Right lobe of liver (tissue), 6 donors: ENCODE data around the gene CHST8. TPM values are rescaled to one million over a fixed set of nuclear protein-coding genes. Genes with fewer than 3 reads are reported as not detected.
"Not testable (repeated sequence)": the region's sequence is repeated elsewhere in the genome, so short reads cannot be mapped to it uniquely, and the experiment has no call there.

ENCODE experiments used
- ATAC-seq, 4 donors: fragments of 200-7000 bp; cut with Tn5 transposase; one replicate each; pipeline ENCODE4 v1.9.1; 2020; ENCODE audit warnings: mild to moderate bottlenecking in 4 of 4, moderate library complexity in 4 of 4
- DNase-seq, 3 donors: peaks; one replicate each; pipeline ENCODE4 v3.0.0-alpha.2; 2020
- H3K27ac ChIP-seq, 3 donors: fragments of 200-600 bp; one replicate each; pipeline ENCODE4 v1.8.0; 2022
- H3K27me3 ChIP-seq, 2 donors: fragments of 200-600 bp; one replicate each; pipeline ENCODE4 v1.8.0; 2022
- H3K36me3 ChIP-seq, 4 donors: fragments of 200-600 bp; sonication (generic) in 1 of 4; one replicate each; pipeline versions ENCODE4 v1.5.1 to v1.8.0; 2017 to 2022; ENCODE audit warnings: control low read depth in 1 of 4
- H3K4me1 ChIP-seq, 4 donors: fragments of 200-600 bp; sonication (generic) in 1 of 4; one replicate each; pipeline versions ENCODE4 v1.5.1 to v1.8.0; 2017 to 2022; ENCODE audit warnings: control low read depth in 1 of 4
- H3K4me3 ChIP-seq, 3 donors: fragments of 200-600 bp; one replicate each; pipeline ENCODE4 v1.8.0; 2022
- H3K9me3 ChIP-seq, 4 donors: fragments of 200-600 bp; sonication (generic) in 1 of 4; one replicate each; pipeline versions ENCODE4 v1.5.1 to v1.8.0; 2017 to 2022; ENCODE audit warnings: control low read depth in 1 of 4
- POLR2A ChIP-seq: fragments of 450-650 bp; IDR thresholded peaks from one replicate; pipeline ENCODE4 v1.6.1; 2017; ENCODE audit warnings: antibody characterized with exemption, mild to moderate bottlenecking
- WGBS: methylation state at CpG from one replicate; pipeline ENCODE4 v1.1.6; 2018; ENCODE audit warnings: low coverage, low lambda C conversion rate; ENCODE audit not compliant: insufficient coverage; ENCODE audit errors: missing lambda C conversion rate; 5-methylcytosine and 5-hydroxymethylcytosine counted together
- intact Hi-C, 2 donors: fragments of 100-400 bp; cut with DNase I; formaldehyde crosslinking; loops; one replicate each; pipeline versions ENCODE4 v1.11.2 to v1.14.1; 2022
- total RNA-seq, 6 experiments: library from RNA; depleted of rRNA in 2 of 6; stranded (reverse); fragments of >200 nt in 2 of 6; fragmentation: NEBNext Ultra II Directional in 3 of 6; extraction: Animal tissue kit (Norgen Biotek cat#: 25700) in 3 of 6; gene quantifications; one replicate each; pipeline versions ENCODE4 v1.1.0 to v1.2.4, GENCODE V29; 2016 to 2023
- TF ChIP-seq, protein P1 (sequence below), 4 donors: fragments of 200-600 bp in 3 of 4; fragments of 450-650 bp in 1 of 4; IDR thresholded peaks; one replicate each; pipeline versions ENCODE4 v1.5.1 to v1.8.0; 2016 to 2022; ENCODE audit warnings: antibody characterized with exemption in 4 of 4, mild to moderate bottlenecking in 2 of 4
- donor health status: DM: no; HTN: yes; CAD: no.
- donor health status: DM: no; HTN: no; CAD: no.
- donor health status: DM: no; HTN: no; CAD: no.
- donor health status: DM: no; HTN: yes; CAD: no.
- donor health status: DM: no; HTN: yes; CAD: no.

CHST8 gene
- total RNA-seq, 6 experiments from 2014 or later, result 0.12 to 0.19 TPM; not detected in 4

DNA sequence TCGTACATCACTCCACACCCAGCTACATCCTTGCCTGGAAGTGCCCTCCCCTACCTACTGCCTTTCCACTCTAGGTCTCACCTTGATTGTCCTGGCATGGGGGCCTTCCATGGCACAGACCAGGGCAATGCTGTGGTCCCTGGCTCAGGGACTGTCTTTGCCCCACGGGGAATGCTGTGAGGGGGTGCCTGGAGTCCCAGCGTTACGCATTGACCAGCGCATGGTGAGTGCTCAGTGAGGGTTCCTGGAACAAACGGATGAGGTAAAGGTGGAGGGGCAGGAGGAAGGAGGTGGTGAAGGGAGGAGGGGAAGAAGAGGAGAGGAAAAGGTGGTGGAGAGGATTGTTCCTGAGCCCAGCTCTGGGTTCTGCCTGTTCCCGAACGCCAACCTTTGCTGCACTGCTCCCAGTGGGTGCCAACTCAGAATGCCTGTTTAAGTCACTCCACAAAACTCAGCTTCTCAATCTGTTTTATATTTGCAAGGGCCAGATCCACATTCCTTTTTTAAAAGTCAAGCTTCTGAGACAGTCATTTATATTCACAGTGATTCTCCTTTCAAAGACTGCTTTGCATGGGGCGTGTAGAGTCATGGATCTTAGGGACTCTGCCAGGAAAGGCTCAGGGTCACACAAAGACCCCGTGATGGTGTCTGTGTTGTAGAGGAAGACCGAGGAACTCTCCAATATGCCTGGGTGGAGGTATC lies 40.8 kb downstream of the CHST8 start:
- no peaks in the 10 kb centered on the region for H3K9me3 ChIP-seq
- H3K4me1 ChIP-seq, result no peaks in the 10 kb centered on the region
- no peak for ATAC-seq
- no peak overlapping the region for H3K27ac ChIP-seq
- H3K36me3 ChIP-seq, result no peaks in the 10 kb centered on the region
- peak in 1 of 3 donors; percentile 12 for DNase-seq
- no peak overlapping the region for H3K4me3 ChIP-seq
- WGBS, result 66% methylated on average over 10 of the region's 11 CpGs
- TF ChIP-seq POLR2A, result no peak
- TF ChIP-seq, protein P1, sequence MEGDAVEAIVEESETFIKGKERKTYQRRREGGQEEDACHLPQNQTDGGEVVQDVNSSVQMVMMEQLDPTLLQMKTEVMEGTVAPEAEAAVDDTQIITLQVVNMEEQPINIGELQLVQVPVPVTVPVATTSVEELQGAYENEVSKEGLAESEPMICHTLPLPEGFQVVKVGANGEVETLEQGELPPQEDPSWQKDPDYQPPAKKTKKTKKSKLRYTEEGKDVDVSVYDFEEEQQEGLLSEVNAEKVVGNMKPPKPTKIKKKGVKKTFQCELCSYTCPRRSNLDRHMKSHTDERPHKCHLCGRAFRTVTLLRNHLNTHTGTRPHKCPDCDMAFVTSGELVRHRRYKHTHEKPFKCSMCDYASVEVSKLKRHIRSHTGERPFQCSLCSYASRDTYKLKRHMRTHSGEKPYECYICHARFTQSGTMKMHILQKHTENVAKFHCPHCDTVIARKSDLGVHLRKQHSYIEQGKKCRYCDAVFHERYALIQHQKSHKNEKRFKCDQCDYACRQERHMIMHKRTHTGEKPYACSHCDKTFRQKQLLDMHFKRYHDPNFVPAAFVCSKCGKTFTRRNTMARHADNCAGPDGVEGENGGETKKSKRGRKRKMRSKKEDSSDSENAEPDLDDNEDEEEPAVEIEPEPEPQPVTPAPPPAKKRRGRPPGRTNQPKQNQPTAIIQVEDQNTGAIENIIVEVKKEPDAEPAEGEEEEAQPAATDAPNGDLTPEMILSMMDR (IDR thresholded peaks at IDR 0.05), result no peak
- intact Hi-C loops, result no loop called here
- H3K27me3 ChIP-seq, result no peaks in the 10 kb centered on the region

DNA sequence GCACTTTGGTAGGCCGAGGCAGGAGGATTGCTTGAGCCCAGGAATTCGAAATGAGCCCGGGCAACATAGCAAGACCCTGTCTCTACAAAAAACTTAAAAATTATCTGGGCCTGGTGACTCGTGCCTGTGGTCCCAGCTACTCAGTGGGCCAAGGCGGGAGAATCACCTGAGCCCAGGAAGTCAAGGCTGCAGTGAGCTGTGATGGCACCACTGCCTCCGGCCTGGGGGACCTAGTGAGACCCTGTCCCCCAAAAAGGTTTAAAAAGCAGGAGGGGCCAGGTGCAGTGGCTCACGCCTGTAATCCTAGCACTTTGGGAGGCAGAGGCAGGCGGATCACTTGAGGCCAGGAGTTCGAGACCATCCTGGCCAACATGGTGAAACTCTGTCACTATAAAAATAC lies 41.6 kb downstream of the CHST8 start:
- 68% methylated on average over 5 of the region's 9 CpGs for WGBS
- ATAC-seq, H3K36me3 ChIP-seq: not testable (repeated sequence)

DNA sequence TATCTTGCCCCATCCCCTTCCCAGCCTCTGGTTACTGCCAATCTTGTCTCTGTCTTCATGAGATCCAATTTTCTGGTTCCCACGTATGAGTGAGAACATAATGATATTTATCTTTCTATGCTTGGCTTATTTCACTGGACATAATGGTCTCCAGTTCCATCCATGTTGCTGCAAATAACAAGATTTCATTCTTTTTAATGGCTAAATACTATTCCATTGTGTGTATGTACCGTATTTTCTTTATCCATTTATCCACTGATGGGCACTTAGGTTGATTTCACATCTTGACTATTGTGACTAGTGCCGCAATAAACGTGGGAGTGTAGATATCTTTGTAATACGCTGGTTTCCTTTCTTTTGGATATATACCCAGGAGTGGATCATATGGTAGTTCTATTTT lies 43.0 kb downstream of the CHST8 start:
- no peaks in the 10 kb centered on the region for H3K27me3 ChIP-seq
- H3K4me1 ChIP-seq, result no peaks in the 10 kb centered on the region
- WGBS, result 83% methylated on average over 5 of the region's 5 CpGs
- intact Hi-C loops, result no loop called here
- H3K27ac ChIP-seq, result no peak overlapping the region
- no peak for ATAC-seq
- H3K9me3 ChIP-seq, result no peaks in the 10 kb centered on the region
- no peaks in the 10 kb centered on the region for H3K36me3 ChIP-seq
- TF ChIP-seq POLR2A, result no peak
- TF ChIP-seq, protein P1 (IDR thresholded peaks at IDR 0.05), result no peak
- no peak overlapping the region for H3K4me3 ChIP-seq
- no peak for DNase-seq

More for the DNA sequence above, 41.6 kb downstream of the CHST8 start:
- H3K27me3 ChIP-seq, H3K4me3 ChIP-seq, H3K27ac ChIP-seq, H3K9me3 ChIP-seq, H3K4me1 ChIP-seq, intact Hi-C loops: not testable (repeated sequence)
- peak in 1 of 3 donors; percentile 20 for DNase-seq

DNA sequence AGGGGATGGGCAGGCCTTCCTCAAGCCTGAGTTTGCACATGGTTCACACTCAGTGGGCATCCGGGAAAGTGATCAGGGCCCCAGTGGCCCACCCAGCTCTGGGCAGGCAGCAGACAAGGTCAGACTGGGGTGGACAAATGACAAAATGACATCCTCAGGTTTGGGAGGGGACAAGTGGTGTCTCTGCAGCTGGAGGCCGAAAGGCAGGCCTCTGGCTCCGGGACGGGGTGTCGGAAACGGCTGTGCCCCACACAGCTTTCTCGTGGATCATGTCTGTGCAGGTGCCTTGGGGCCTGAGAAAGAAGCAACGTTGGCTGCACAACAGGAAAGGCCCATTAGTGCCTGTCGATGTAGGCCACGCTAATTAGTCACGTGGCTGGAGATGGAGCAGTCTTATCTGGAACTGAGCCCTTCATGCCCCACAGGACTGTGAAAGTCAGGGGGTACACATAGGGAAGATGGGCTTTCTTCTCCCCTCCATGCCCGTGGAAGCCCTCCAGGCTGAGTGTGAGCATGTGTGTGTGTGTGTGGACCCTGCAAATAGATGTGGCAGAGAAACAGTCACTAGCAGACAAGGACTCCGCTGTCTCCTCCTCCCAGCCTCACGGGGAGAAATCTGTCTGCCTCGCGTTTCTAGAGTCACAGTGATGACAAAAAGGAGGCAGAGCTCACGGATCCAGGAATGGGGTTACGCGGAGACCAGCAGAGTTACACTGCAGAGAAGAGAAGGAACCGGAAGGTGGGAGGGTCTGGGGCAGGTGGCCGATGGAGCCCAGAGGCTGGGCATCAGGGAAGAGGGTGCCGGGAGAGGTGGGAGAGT lies 44.2 kb downstream of the CHST8 start:
- ATAC-seq (no peak), DNase-seq (peak in 1 of 3 donors; percentile 39)
- TF ChIP-seq, protein P1 (IDR thresholded peaks at IDR 0.05), result no peak
- no peak for TF ChIP-seq POLR2A
- 64% methylated on average over 9 of the region's 22 CpGs for WGBS
- Histone ChIP-seq H3K9me3 (no peaks in the 10 kb centered on the region), H3K27ac (no peak overlapping the region), H3K36me3 (no peaks in the 10 kb centered on the region), H3K4me3 (no peak overlapping the region), H3K4me1 (no peaks in the 10 kb centered on the region), H3K27me3 (no peaks in the 10 kb centered on the region)
- intact Hi-C loops, result no loop called here

DNA sequence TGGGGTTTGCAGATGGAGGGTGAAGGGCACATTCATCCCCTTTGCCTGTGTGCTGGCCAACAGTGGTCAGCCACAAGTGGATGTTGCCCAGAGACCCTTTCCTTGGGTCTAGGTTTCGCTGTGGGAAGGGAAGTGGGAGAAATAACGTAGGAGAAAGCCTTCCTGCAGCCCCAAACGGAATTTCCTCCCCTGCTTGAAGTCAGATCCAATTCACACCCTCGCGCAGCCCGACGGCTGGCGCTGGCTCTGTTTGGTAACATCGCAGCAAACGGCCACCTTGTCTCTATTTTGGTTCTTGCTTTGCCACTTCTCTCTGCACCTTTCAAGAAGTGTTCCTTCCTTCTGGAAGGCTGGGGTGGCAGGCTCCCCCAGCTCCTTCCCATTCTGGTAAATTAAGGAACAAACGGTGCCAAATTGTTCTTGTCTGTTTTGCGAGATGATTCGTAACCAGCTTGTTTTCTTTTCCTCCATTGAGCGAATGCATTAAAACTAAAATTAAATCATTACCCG lies 45.4 kb downstream of the CHST8 start:
- DNase-seq (peak in 1 of 3 donors; percentile 9), ATAC-seq (no peak)

More for the DNA sequence above, 45.4 kb downstream of the CHST8 start:
- Histone ChIP-seq H3K4me1 (no peaks in the 10 kb centered on the region), H3K4me3 (no peak overlapping the region), H3K27me3 (no peaks in the 10 kb centered on the region), H3K27ac (no peak overlapping the region), H3K9me3 (no peaks in the 10 kb centered on the region), H3K36me3 (no peaks in the 10 kb centered on the region)
- intact Hi-C loops, result no loop called here
- TF ChIP-seq POLR2A, result no peak
- TF ChIP-seq, protein P1 (IDR thresholded peaks at IDR 0.05), result no peak
- 55% methylated on average over 13 of the region's 15 CpGs for WGBS
